HG02840 (cell line): ENCODE results near the gene TSTD1.
"Not testable (repeated sequence)": the region's sequence is repeated elsewhere in the genome, so short reads cannot be mapped to it uniquely, and the experiment has no call there.

Experiments
- ATAC-seq: cut with Tn5 transposase; IDR thresholded peaks from one replicate; pipeline ENCODE4 v1.9.1; 2021; ENCODE audit warnings: mild to moderate bottlenecking, moderate library complexity, moderate number of reproducible peaks; ENCODE audit not compliant: unreplicated experiment, low FRiP score

TSTD1 gene

GRCh38 chr1:161069731-161070270, 31.0 kb upstream of the TSTD1 start, which contains the start of gene ARHGAP30:
TSS of gene ARHGAP30 (minus strand) at chr1:161069891. CDS start at chr1:161069624, 267 bp downstream.
- peak; percentile 81 for ATAC-seq

- no peak for ATAC-seq
Measured at GRCh38 chr1:161069241-161069640, 30.5 kb upstream of the TSTD1 start.

DNA sequence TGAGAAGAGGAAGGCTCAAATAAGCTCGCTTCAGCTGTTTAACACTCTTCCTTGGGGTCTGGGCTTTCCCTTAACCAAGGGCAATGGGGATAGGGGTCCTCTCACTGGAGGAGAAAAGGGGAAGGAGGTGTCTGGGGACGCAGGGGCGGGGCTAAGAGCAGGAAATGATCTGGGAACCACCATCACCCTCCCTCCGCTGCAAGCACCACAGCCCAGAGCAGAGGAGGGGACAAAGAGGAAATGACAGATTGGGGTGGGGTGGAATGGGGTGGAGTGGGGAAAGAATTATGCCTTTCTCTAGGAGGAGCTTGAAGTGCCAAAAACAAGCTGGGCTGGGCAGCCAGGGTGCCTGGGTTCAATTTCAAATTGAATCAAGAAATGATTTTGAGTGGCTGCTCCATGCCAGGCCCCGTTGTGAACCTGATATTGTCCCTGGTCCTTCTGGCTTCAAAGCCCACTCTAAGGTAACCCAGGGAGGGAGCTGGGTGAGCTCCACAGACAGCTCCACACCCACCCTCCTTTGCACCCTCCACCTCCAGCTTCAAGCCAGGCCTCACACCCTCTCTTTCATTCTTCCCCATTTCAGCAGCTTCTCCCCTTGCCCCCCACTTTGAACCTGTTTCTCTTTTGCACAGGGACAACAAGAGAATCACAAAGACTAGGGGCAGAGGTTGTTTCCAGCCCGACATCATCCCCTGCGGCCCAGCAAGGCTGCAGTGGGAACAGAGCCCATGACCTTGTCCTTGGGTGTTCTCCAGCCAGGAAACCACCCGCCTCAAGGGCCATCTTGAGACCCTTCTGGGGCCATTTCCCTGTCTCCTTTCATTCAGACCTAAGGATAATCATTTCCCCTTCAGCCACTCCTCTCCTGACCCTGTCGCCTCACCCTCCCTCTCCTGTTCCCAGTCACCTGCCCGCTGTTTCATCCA, 29.8 kb upstream of the TSTD1 start:
- peak; percentile 45 for ATAC-seq

GRCh38 chr1:161066694-161067093, 27.9 kb upstream of the TSTD1 start:
- ATAC-seq, result no peak

GRCh38 chr1:161065681-161066080, 26.9 kb upstream of the TSTD1 start:
- ATAC-seq, result not testable (repeated sequence)

DNA sequence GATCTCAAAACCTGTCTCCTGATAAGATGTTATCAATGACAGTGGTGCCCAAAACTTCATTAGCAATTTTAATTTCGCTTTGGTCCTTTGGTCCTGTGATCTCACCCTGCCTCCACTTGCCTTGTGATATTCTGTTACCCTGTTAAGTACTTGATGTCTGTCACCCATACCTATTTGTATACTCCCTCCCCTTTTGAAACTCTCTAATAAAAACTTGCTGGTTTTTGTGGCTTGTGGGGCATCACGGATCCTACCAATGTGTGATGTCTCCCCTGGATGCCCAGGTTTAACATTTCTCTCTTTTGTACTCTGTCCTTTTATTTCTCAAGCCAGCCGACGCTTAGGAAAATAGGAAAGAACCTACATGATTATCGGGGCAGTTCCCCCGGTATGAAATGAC, 25.2 kb upstream of the TSTD1 start:
- not testable (repeated sequence) for ATAC-seq

- ATAC-seq, result no peak
Measured at GRCh38 chr1:161061419-161061818, 22.7 kb upstream of the TSTD1 start.

DNA sequence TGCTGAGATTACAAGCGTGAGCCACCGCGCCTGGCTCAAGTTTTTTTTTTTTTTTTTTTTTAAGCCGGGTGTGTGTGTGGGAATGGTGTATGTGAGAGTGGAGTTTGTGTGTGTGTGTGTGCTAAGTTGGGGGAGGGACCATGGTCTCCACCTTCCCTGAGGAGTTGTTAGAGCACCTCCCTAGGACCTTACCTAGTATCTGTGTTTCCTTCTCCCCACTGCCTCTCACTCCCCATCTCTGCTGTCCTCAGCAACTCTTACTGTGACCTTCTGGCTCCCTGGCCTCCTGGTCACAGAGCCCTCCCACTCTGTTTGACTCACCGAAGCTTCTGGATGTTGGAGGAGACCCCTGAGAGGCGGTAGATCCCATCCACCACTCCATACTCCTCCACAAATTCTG, 20.5 kb upstream of the TSTD1 start:
- ATAC-seq, result no peak

DNA sequence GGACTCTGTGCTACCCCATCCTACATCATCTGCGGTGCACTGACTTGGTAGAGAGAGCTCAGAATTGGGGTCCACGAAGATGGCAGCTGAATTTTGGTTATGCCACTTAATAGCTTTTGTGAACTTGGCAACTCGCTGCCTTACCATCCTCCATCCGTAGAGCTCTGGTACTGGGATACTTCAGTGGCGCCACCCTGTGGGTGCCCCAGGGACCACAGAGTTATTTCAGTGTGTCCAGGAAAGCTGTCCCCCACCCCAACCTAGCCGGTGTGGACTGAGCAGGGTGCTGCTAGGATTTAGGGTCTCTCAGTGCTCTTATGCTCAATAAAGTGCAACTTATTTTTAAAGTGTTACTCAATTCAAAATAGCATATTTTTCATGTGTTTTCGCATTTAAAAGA, 16.0 kb upstream of the TSTD1 start:
- ATAC-seq, result no peak

- ATAC-seq, result no peak
Measured at GRCh38 chr1:161054232-161054631, 15.5 kb upstream of the TSTD1 start.

DNA sequence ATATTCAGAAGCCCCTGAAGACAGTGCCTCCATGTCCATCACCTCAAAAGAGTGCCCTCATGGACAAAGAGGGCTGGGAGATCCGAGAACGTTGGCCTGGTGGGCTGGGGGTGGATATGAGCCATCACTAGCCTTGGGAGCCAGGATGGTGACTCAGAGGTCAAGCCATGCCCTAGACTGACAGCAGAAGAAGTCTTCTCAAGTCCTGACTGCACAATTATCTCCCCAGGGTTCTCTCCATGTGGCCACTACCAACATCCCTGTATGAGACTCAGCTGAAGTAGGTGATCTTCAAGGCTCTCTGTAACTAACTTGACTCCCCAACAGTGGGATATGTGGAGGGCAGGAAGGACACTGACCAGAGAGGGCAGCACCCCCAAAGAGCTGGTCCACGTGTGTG, 14.1 kb upstream of the TSTD1 start:
- ATAC-seq, result no peak

- ATAC-seq, result no peak
Measured at GRCh38 chr1:161051219-161051618, 12.5 kb upstream of the TSTD1 start.

DNA sequence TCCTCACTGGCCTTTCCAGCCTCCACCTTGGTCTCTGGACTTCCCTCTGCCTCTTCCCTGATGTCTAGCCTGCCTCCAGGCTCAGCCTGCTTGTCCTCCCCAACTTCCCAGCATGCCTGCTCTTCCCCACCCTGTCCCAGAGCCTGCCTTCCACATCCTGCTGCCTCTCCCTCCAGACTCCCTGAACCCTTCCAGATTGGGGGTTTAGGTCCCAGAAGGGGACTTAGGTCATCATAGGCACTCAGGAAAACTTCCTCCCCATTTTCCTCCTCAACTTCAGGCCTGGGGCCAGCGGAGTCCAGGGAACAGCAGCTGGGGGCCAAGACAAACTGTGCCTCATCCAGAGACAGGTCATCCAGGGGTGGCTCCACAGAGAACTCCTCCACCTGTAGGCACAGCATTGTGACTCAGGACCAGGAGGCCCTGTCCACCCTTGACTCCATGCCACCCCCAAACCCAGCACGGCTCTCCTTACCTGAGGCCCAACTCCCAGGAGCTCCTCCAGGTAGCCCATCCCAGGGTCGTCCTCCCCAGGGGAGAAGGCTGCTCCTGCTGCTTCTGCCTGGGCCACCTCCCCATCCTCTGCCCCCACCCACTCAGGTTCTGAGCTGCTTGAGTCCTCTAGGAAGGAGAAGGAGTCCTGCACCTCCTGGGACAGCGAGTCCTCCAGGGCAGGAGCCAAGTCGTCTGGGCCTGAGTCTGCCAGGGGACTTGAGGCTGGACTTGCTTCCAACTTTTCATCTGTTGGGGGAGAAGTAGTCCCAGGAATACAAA, 10.4 kb upstream of the TSTD1 start:
- ATAC-seq, result no peak

- ATAC-seq, result no peak
Measured at GRCh38 chr1:161047436-161048420, 9.0 kb upstream of the TSTD1 start.

DNA sequence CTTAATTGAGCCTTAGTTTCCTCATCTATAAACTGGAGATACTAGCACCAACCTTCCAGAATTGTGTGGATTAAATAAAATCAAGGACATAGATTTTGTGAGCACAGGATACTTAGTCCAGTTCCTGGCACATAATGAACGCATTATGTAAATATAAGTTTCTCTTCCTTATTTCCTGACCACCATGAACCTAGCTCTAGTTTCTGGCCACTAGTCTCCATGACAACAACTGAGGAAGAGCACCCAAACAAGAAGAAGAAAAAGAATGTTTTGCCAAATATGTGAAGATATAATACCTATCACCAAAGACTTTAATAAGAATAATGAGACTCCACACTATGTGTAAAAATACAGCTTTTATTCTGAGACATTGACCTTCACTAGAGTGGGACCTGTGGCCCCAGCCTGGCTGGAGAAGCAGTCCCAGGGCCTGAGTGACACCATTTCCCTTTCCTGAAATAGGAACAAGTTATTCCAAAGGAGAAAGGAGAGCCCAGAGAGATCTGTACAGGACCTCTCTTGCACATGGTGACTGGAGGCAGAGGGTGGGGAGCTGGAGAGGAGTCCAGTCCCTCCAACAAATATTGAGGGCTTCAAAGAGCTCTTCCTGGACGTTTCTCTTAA, 8.0 kb upstream of the TSTD1 start:
- no peak for ATAC-seq

GRCh38 chr1:161045736-161046604, 7.2 kb upstream of the TSTD1 start, which contains the start of gene USF1:
TSS of gene USF1 (minus strand) at chr1:161045977. CDS start at chr1:161043275, 2,702 bp downstream.
- peak; percentile 60 for ATAC-seq

DNA sequence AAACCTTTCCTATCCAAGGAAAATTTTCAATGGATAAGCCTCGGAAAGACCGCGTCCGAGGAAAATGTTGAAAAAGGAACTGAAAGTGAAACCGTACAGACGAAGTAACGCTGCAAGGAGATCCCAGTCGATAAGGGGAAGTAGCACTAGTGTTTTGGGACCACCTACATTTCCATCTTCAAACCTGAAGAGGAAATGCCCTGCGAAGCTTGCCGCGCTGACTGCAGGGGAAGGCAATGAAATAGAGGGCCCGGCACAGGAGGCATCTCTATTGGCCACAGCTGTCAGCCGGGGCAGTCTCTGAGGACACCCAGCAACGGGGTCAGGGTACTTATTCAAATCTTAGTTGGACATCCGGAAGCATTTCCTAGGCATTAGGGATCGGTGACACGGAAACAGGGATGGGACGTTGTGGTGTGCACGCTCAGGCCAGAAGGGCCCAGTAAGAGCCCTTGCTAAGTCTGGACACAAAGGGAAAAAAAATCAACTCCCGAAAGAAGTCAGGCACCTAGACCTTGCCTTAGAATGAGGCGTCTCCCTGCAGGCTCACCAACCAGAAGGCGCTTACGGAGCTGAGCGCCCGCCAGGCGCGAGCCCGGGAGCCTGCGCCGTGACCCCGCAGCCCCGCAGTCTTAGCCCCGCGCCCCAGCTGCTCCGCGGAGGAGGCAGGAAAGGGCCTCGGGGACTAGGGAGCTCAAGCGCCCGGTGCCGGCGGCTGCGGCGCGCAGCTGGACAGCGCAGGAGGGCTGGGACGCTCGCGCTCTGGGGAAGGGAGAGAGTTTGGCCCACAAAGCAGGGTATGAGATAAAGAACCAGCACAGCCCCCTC, 6.4 kb upstream of the TSTD1 start:
- ATAC-seq, result peak; percentile 42

DNA sequence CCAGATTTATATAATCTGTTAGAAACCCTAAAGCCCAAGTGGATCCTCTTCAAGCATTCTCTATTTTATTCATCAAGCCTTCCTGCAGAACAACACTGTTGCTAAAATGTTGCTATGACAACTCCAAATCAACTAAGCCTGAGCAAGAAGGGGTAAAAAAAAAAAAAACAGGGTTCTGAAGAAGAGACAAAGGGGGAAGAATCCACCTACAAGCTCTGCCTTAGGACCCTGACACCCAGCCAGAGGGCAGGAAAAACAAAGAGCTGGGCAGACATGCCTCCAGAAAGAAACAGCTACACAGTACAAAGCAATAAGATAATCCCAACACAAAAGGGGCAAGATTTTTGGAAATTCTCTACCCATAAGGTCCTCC, 5.8 kb upstream of the TSTD1 start:
- ATAC-seq, result no peak
